Duodenal mucosa (tissue), 2 donors: ENCODE measurements around the gene MSL3.

Experiments used
- H3K27ac ChIP-seq: one replicate; pipeline ENCODE4 v1.7.0; 2013; ENCODE audit warnings: low read depth, low read length
- H3K27me3 ChIP-seq, 2 donors: one replicate each; pipeline ENCODE4 v1.7.0; 2013; ENCODE audit warnings: low read length in 2 of 2, control low read depth in 1 of 2; ENCODE audit not compliant: insufficient read depth in 2 of 2, control insufficient read depth in 1 of 2
- H3K36me3 ChIP-seq, 2 donors: one replicate each; pipeline ENCODE4 v1.7.0; 2013; ENCODE audit warnings: low read length in 2 of 2, control low read depth in 1 of 2; ENCODE audit not compliant: insufficient read depth in 2 of 2, control insufficient read depth in 1 of 2
- H3K4me1 ChIP-seq, 2 donors: one replicate each; pipeline ENCODE4 v1.7.0; 2013; ENCODE audit warnings: low read length in 2 of 2, control low read depth in 1 of 2; ENCODE audit not compliant: insufficient read depth in 2 of 2, control insufficient read depth in 1 of 2
- H3K4me3 ChIP-seq, 2 donors: one replicate each; pipeline ENCODE4 v1.7.0; 2013; ENCODE audit warnings: low read length in 2 of 2, low read depth in 1 of 2
- H3K9ac ChIP-seq, 2 donors: one replicate each; pipeline ENCODE4 v1.7.0; 2013; ENCODE audit warnings: low read length in 2 of 2, low read depth in 1 of 2
- H3K9me3 ChIP-seq, 2 donors: one replicate each; pipeline ENCODE4 v1.7.0; 2013; ENCODE audit warnings: low read length in 2 of 2, control low read depth in 1 of 2; ENCODE audit not compliant: control insufficient read depth in 1 of 2

MSL3 gene

GRCh38 chrX:11745881-11746280 is 12.2 kb upstream of the MSL3 start:
- Histone ChIP-seq H3K36me3 (no peaks in the 10 kb centered on the region), H3K27ac (no peak overlapping the region), H3K4me1 (no peaks in the 10 kb centered on the region), H3K27me3 (no peaks in the 10 kb centered on the region), H3K4me3 (no peak overlapping the region), H3K9ac (no peak overlapping the region), H3K9me3 (no peaks in the 10 kb centered on the region)

- no peaks in the 10 kb centered on the region for H3K4me1 ChIP-seq
- no peaks in the 10 kb centered on the region for H3K9me3 ChIP-seq
- no peak overlapping the region for H3K27ac ChIP-seq
- H3K9ac ChIP-seq = no peak overlapping the region
- no peak overlapping the region for H3K4me3 ChIP-seq
- no peaks in the 10 kb centered on the region for H3K27me3 ChIP-seq
- no peaks in the 10 kb centered on the region for H3K36me3 ChIP-seq
Observed at GRCh38 chrX:11750046-11750445, 8.0 kb upstream of the MSL3 start.

GRCh38 chrX:11750694-11751093 is 7.3 kb upstream of the MSL3 start:
- no peaks in the 10 kb centered on the region for H3K27me3 ChIP-seq
- no peak overlapping the region for H3K4me3 ChIP-seq
- H3K4me1 ChIP-seq = no peaks in the 10 kb centered on the region
- no peaks in the 10 kb centered on the region for H3K9me3 ChIP-seq
- no peaks in the 10 kb centered on the region for H3K36me3 ChIP-seq
- H3K9ac ChIP-seq = no peak overlapping the region
- no peak overlapping the region for H3K27ac ChIP-seq

- no peaks in the 10 kb centered on the region for H3K36me3 ChIP-seq
- no peaks in the 10 kb centered on the region for H3K4me1 ChIP-seq
- H3K9me3 ChIP-seq = no peaks in the 10 kb centered on the region
- no peak overlapping the region for H3K4me3 ChIP-seq
- no peak overlapping the region for H3K27ac ChIP-seq
- no peak overlapping the region for H3K9ac ChIP-seq
- no peaks in the 10 kb centered on the region for H3K27me3 ChIP-seq
Observed at GRCh38 chrX:11751261-11751660, 6.8 kb upstream of the MSL3 start.

GRCh38 chrX:11753668-11754067 is 4.4 kb upstream of the MSL3 start:
- no peaks in the 10 kb centered on the region for H3K9me3 ChIP-seq

GRCh38 chrX:11754958-11755645 is 2.9 kb upstream of the MSL3 start:
- no peaks in the 10 kb centered on the region for H3K27me3 ChIP-seq
- no peaks in the 10 kb centered on the region for H3K36me3 ChIP-seq
- H3K27ac ChIP-seq = no peak overlapping the region
- peaks cover 0 to 8% of the 10 kb centered on the region in 2 donors for H3K4me1 ChIP-seq
- H3K4me3 ChIP-seq = no peak overlapping the region
- H3K9ac ChIP-seq = no peak overlapping the region
- H3K9me3 ChIP-seq = no peaks in the 10 kb centered on the region

More at GRCh38 chrX:11753668-11754067, 4.4 kb upstream of the MSL3 start:
- no peaks in the 10 kb centered on the region for H3K36me3 ChIP-seq
- peaks cover 0 to 8% of the 10 kb centered on the region in 2 donors for H3K4me1 ChIP-seq
- H3K27me3 ChIP-seq = no peaks in the 10 kb centered on the region
- no peak overlapping the region for H3K9ac ChIP-seq
- no peak overlapping the region for H3K27ac ChIP-seq
- no peak overlapping the region for H3K4me3 ChIP-seq

GRCh38 chrX:11755724-11756123 is 2.3 kb upstream of the MSL3 start:
- Histone ChIP-seq H3K27ac (no peak overlapping the region), H3K4me3 (no peak overlapping the region), H3K27me3 (no peaks in the 10 kb centered on the region), H3K9ac (no peak overlapping the region), H3K36me3 (no peaks in the 10 kb centered on the region), H3K4me1 (peaks cover 0 to 8% of the 10 kb centered on the region in 2 donors), H3K9me3 (no peaks in the 10 kb centered on the region)

- H3K4me1 ChIP-seq = peaks cover 0 to 8% of the 10 kb centered on the region in 2 donors
- H3K27me3 ChIP-seq = no peaks in the 10 kb centered on the region
- no peaks in the 10 kb centered on the region for H3K9me3 ChIP-seq
- H3K27ac ChIP-seq = no peak overlapping the region
- peak overlapping the region; percentile 72 to 73 for H3K4me3 ChIP-seq
- H3K36me3 ChIP-seq = peaks cover under 1 to 4% of the 10 kb centered on the region in 2 donors
- no peak overlapping the region for H3K9ac ChIP-seq
Observed at GRCh38 chrX:11756354-11757318, 1.4 kb upstream of the MSL3 start.

GRCh38 chrX:11757397-11757718 is 679 bp upstream of the MSL3 start:
- Histone ChIP-seq H3K4me1 (peaks cover 0 to 8% of the 10 kb centered on the region in 2 donors), H3K36me3 (peaks cover 4 to 8% of the 10 kb centered on the region in 2 donors), H3K9me3 (no peaks in the 10 kb centered on the region), H3K9ac (peak overlapping the region; percentile 25 to 73), H3K27ac (peak overlapping the region; percentile 50), H3K4me3 (peak overlapping the region; percentile 72 to 73), H3K27me3 (no peaks in the 10 kb centered on the region)
